DOHH2 (cell line): ENCODE measurements around the gene LIX1L.

Source experiments
- H3F3A ChIP-seq: fragments of 200-600 bp; sonication (generic), shearing (Covaris generic); 2 replicates; pipeline ENCODE4 v1.6.0; 2016; ENCODE audit warnings: antibody characterized with exemption, mild to moderate bottlenecking; ENCODE audit not compliant: control insufficient read depth, insufficient read depth
- H3K27ac ChIP-seq: fragments of 200-600 bp; sonication (generic); 2 replicates; pipeline ENCODE4 v1.5.1; 2014; ENCODE audit warnings: low read depth, mild to moderate bottlenecking, low read length, moderate library complexity
- H3K27me3 ChIP-seq: fragments of 200-600 bp; sonication (generic); 2 replicates; pipeline ENCODE4 v1.6.1; 2014; ENCODE audit warnings: mild to moderate bottlenecking, low read length, mixed read lengths; ENCODE audit not compliant: control insufficient read depth
- H3K36me3 ChIP-seq: fragments of 200-600 bp; sonication (generic); 2 replicates; pipeline ENCODE4 v1.6.1; 2014; ENCODE audit warnings: mild to moderate bottlenecking, low read length, moderate library complexity, mixed read lengths; ENCODE audit not compliant: control insufficient read depth
- H3K4me1 ChIP-seq: fragments of 200-600 bp; sonication (generic); 2 replicates; pipeline ENCODE4 v1.6.1; 2014; ENCODE audit warnings: mild to moderate bottlenecking, low read length, mixed read lengths; ENCODE audit not compliant: control insufficient read depth
- H3K4me2 ChIP-seq: fragments of 200-600 bp; sonication (generic); 2 replicates; pipeline ENCODE4 v1.6.0; 2014; ENCODE audit warnings: mild to moderate bottlenecking, low read length, moderate library complexity
- H3K4me3 ChIP-seq: fragments of 200-600 bp; sonication (generic); 2 replicates; pipeline ENCODE4 v1.5.1; 2014; ENCODE audit warnings: mild to moderate bottlenecking, low read length, mixed read lengths
- H3K79me2 ChIP-seq: fragments of 200-600 bp; sonication (generic); 2 replicates; pipeline ENCODE4 v1.6.1; 2014; ENCODE audit warnings: mild to moderate bottlenecking, low read length, mixed read lengths; ENCODE audit not compliant: control insufficient read depth
- H3K9me2 ChIP-seq: fragments of 200-600 bp; sonication (generic); replicated peaks from 2 replicates; pipeline ENCODE4 v1.6.1; 2014; ENCODE audit warnings: mild to moderate bottlenecking, low read length, mixed read lengths; ENCODE audit not compliant: control insufficient read depth
- H3K9me3 ChIP-seq: fragments of 200-600 bp; sonication (generic); 2 replicates; pipeline ENCODE4 v1.6.1; 2014; ENCODE audit warnings: antibody characterized with exemption, low read length, mixed read lengths; ENCODE audit not compliant: control insufficient read depth, insufficient read depth
- H4K20me1 ChIP-seq: fragments of 200-600 bp; sonication (generic); 2 replicates; pipeline ENCODE4 v1.6.0; 2014; ENCODE audit warnings: low read depth, mild to moderate bottlenecking, antibody characterized with exemption, low read length, moderate library complexity; ENCODE audit not compliant: control insufficient read depth, insufficient read depth
- CTCF ChIP-seq: fragments of 200-600 bp; sonication (generic); IDR thresholded peaks from one replicate; pipeline ENCODE4 v1.5.1; 2014; ENCODE audit warnings: antibody characterized with exemption, mild to moderate bottlenecking, low read depth, low read length; ENCODE audit not compliant: poor library complexity, severe bottlenecking
- EZH2phosphoT487 ChIP-seq: fragments of 200-600 bp; sonication (generic); IDR thresholded peaks from 2 replicates; pipeline ENCODE4 v1.6.1; 2017; ENCODE audit warnings: borderline replicate concordance, mild to moderate bottlenecking, antibody characterized with exemption, low read length, moderate library complexity, mixed read lengths

The LIX1L gene

GRCh38 chr1:145978854-145979745 is 21.3 kb upstream of the LIX1L start:
- no peaks in the 10 kb centered on the region for H3K9me2 ChIP-seq
- H3K9me3 ChIP-seq: no peaks in the 10 kb centered on the region
- H3K36me3 ChIP-seq: peaks cover 19% of the 10 kb centered on the region
- H3K27me3 ChIP-seq: no peaks in the 10 kb centered on the region
- peak overlapping the region; percentile 79 for H3K4me2 ChIP-seq
- TF ChIP-seq EZH2phosphoT487 (no peak), CTCF (peak; percentile 72)
- H3K4me3 ChIP-seq: peak overlapping the region; percentile 65
- H3K79me2 ChIP-seq: no peaks in the 10 kb centered on the region
- H3K27ac ChIP-seq: peak overlapping the region; percentile 93
- peaks cover 67% of the 10 kb centered on the region for H3K4me1 ChIP-seq
- H4K20me1 ChIP-seq: no peaks in the 10 kb centered on the region
- peaks cover 26% of the 10 kb centered on the region for H3F3A ChIP-seq

- peak overlapping the region; percentile 65 for H3K4me3 ChIP-seq
- H3K79me2 ChIP-seq: no peaks in the 10 kb centered on the region
- no peaks in the 10 kb centered on the region for H4K20me1 ChIP-seq
- H3F3A ChIP-seq: peaks cover 26% of the 10 kb centered on the region
- peak overlapping the region; percentile 93 for H3K27ac ChIP-seq
- no peak for TF ChIP-seq EZH2phosphoT487
- no peak for TF ChIP-seq CTCF
- H3K36me3 ChIP-seq: peaks cover 19% of the 10 kb centered on the region
- no peaks in the 10 kb centered on the region for H3K9me2 ChIP-seq
- no peaks in the 10 kb centered on the region for H3K27me3 ChIP-seq
- H3K4me2 ChIP-seq: peak overlapping the region; percentile 79
- peaks cover 65% of the 10 kb centered on the region for H3K4me1 ChIP-seq
- no peaks in the 10 kb centered on the region for H3K9me3 ChIP-seq
Observed at GRCh38 chr1:145978471-145978853, 20.6 kb upstream of the LIX1L start.

DNA sequence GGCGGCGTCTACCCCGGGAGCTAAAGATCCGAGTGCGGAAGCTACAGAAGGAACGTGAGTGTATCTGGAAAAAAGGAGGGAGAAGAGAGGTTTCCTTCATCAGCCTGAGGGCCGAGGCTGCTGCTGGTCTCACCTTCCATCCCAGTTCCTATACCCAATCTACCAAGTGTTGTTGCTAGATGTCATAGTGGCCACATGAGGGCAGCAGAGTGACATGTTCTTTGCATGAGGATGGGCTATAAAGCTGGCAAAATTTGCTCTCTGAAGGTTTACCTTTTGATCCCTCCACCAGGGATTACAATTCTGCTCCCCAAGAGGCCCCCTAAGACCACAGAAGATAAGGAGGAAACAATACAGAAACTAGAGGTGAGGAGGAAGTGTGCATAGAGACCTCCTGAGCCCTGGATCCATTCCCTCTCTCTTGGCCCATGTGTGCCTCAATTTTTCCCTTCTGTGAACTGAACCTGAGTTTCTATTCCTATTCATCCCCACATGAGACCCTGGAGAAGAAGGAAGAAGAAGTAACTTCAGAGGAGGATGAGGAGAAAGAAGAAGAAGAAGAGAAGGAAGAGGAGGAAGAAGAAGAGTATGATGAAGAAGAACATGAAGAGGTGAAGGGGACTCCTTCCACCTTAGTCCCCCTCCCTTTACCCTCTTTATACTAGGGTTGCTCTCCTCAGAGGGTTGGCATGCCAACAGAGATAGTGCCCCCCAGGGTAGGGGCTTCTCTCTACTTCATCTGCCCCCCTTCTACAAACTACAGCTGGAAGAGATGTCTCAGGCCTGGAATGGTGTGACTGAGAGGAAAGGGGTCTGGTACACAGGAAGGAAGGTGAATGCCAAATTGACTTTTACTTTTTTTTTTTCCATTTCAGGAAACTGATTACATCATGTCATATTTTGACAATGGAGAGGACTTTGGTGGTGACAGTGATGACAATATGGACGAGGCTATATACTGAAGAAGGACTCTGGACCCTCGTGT is 20.0 kb upstream of the LIX1L start:
- Histone ChIP-seq H3K4me3 (peak overlapping the region; percentile 65), H3K4me1 (peaks cover 58% of the 10 kb centered on the region), H3K9me2 (no peaks in the 10 kb centered on the region), H3K4me2 (peak overlapping the region; percentile 79), H3K36me3 (peaks cover 19% of the 10 kb centered on the region), H3K9me3 (no peaks in the 10 kb centered on the region), H3K79me2 (no peaks in the 10 kb centered on the region), H4K20me1 (no peaks in the 10 kb centered on the region), H3F3A (peaks cover 26% of the 10 kb centered on the region), H3K27me3 (no peaks in the 10 kb centered on the region), H3K27ac (peak overlapping the region; percentile 93)
- peak; percentile 88 for TF ChIP-seq CTCF
- no peak for TF ChIP-seq EZH2phosphoT487
